A549 (cell line): ENCODE data around the gene BAG3. TPM values are rescaled to one million over a fixed set of nuclear protein-coding genes. Genes with fewer than 3 reads are reported as not detected.

Source experiments
- ATAC-seq, 2 experiments: fragments of 200-7000 bp in 1 of 2; fragments of >200 bp in 1 of 2; cut with Nextera tagmentation in 1 of 2; cut with Tn5 transposase in 1 of 2; 3 replicates each; pipeline versions ENCODE4 v1.8.0 to v1.9.1; 2018 to 2020; ENCODE audit warnings: mild to moderate bottlenecking in 1 of 2, moderate library complexity in 1 of 2
- CTCF ChIA-PET: fragments of 300-600 bp; sonication (Branson Sonifier 250); formaldehyde crosslinking; extraction: SDS; loops from one replicate; lab custom pipeline; 2021; ENCODE audit warnings: antibody characterized with exemption, inconsistent platforms; lab: Yijun Ruan, JAX
- POLR2A ChIA-PET: fragments of 350-600 bp; formaldehyde crosslinking; extraction: SDS; loops from one replicate; lab custom pipeline; 2021; ENCODE audit warnings: antibody characterized with exemption, inconsistent platforms; lab: Yijun Ruan, JAX
- DNase-seq, 2 experiments: peaks; one replicate each; pipeline versions ENCODE4 v3.0.0 to v3.0.0-alpha.2; 2011 to 2016; ENCODE audit warnings: low read depth in 1 of 2, low spot score in 1 of 2
- FAIRE-seq: peaks from 2 replicates; lab custom pipeline; 2011; peaks lifted over from hg19 to GRCh38; lab: Jason Lieb, UNC
- H3K27ac ChIP-seq, 2 experiments: fragments of >200 bp; sonication (Bioruptor Twin); formaldehyde crosslinking; 3 replicates each; pipeline ENCODE4 v1.5.1; 2016 to 2017
- H3K4me1 ChIP-seq: fragments of >200 bp; sonication (Bioruptor Twin); formaldehyde crosslinking; 3 replicates; pipeline ENCODE4 v1.6.1; 2016
- H3K4me2 ChIP-seq: fragments of >200 bp; sonication (Bioruptor Twin); formaldehyde crosslinking; 3 replicates; pipeline ENCODE4 v1.6.1; 2016
- H3K4me3 ChIP-seq: fragments of >200 bp; sonication (Bioruptor Twin); formaldehyde crosslinking; 3 replicates; pipeline ENCODE4 v1.5.1; 2016
- H3K9me3 ChIP-seq: fragments of >200 bp; sonication (Bioruptor Twin); formaldehyde crosslinking; 3 replicates; pipeline ENCODE4 v1.6.1; 2016
- BCL3 ChIP-seq: fragments of >200 bp; sonication (Bioruptor Twin); formaldehyde crosslinking; IDR thresholded peaks from 3 replicates; pipeline ENCODE4 v1.6.1; 2016
- CBX8 ChIP-seq: fragments of 200-600 bp; sonication (generic); IDR thresholded peaks from 2 replicates; pipeline ENCODE4 v1.6.1; 2016
- EHF ChIP-seq: fragments of 250-450 bp; sonication (Bioruptor Pico); IDR thresholded peaks from 2 replicates; pipeline ENCODE4 v1.5.0; 2020; ENCODE audit warnings: mild to moderate bottlenecking
- ELK1 ChIP-seq: fragments of 150-350 bp; IDR thresholded peaks from 2 replicates; pipeline ENCODE4 v1.6.1; 2014; ENCODE audit warnings: low read depth, mild to moderate bottlenecking, low read length
- EP300 ChIP-seq, 2 experiments: fragments of >200 bp; sonication (Bioruptor Twin); formaldehyde crosslinking; IDR thresholded peaks; 2 replicates in 1 of 2; 3 replicates in 1 of 2; pipeline ENCODE4 v1.6.1; 2016 to 2017
- ESRRA ChIP-seq: fragments of 150-350 bp; IDR thresholded peaks from 2 replicates; pipeline ENCODE4 v1.6.1; 2014; ENCODE audit warnings: mild to moderate bottlenecking, low read length, borderline replicate concordance
- FOSL2 ChIP-seq, 2 experiments: fragments of 450-650 bp in 1 of 2; fragments of >200 bp in 1 of 2; sonication (Bioruptor Twin) in 1 of 2; formaldehyde crosslinking; IDR thresholded peaks; 2 replicates each; pipeline versions ENCODE4 v1.5.0 to v1.6.1; 2016 to 2020; ENCODE audit warnings: mild to moderate bottlenecking in 1 of 2, moderate library complexity in 1 of 2
- HEYL ChIP-seq: fragments of 250-450 bp; sonication (Bioruptor Pico); IDR thresholded peaks from 2 replicates; pipeline ENCODE4 v1.8.0; 2021; ENCODE audit warnings: mild to moderate bottlenecking, moderate library complexity
- HOXB13 ChIP-seq: fragments of 250-450 bp; sonication (Bioruptor Pico); IDR thresholded peaks from 2 replicates; pipeline ENCODE4 v1.5.0; 2020; ENCODE audit warnings: low read depth, mild to moderate bottlenecking, moderate library complexity
- MAZ ChIP-seq: fragments of 150-350 bp; IDR thresholded peaks from 2 replicates; pipeline ENCODE4 v1.6.1; 2014; ENCODE audit warnings: antibody characterized with exemption, low read depth, low read length, borderline replicate concordance
- PBX3 ChIP-seq: IDR thresholded peaks from 2 replicates; pipeline ENCODE4 v1.6.1; 2012
- RARB ChIP-seq: fragments of 250-450 bp; sonication (Bioruptor Pico); IDR thresholded peaks from 2 replicates; pipeline ENCODE4 v1.8.0; 2021; ENCODE audit warnings: mild to moderate bottlenecking, moderate library complexity
- RCOR1 ChIP-seq: fragments of 150-350 bp; IDR thresholded peaks from 2 replicates; pipeline ENCODE4 v1.6.1; 2014; ENCODE audit warnings: antibody characterized with exemption, low read length, low read depth
- SREBF2 ChIP-seq: fragments of 450-650 bp; IDR thresholded peaks from 2 replicates; pipeline ENCODE4 v1.6.1; 2014; ENCODE audit warnings: mild to moderate bottlenecking, moderate library complexity
- TP53 ChIP-seq: fragments of 250-450 bp; sonication (Bioruptor Pico); IDR thresholded peaks from 2 replicates; pipeline ENCODE4 v1.5.0; 2021; ENCODE audit warnings: mild to moderate bottlenecking, moderate library complexity
- ZC3H11A ChIP-seq: fragments of 450-650 bp; IDR thresholded peaks from 2 replicates; pipeline ENCODE4 v1.6.1; 2014; ENCODE audit warnings: antibody characterized with exemption, mild to moderate bottlenecking
- ZFP36 ChIP-seq: fragments of 450-650 bp; IDR thresholded peaks from 2 replicates; pipeline ENCODE4 v1.6.1; 2014; ENCODE audit warnings: borderline replicate concordance; ENCODE audit not compliant: partially characterized antibody
- WGBS: methylation state at CpG from one replicate; pipeline ENCODE4 v1.1.6; 2017; ENCODE audit errors: missing lambda C conversion rate; 5-methylcytosine and 5-hydroxymethylcytosine counted together
- polyA plus RNA-seq, 4 experiments: library from polyadenylated mRNA; depleted of rRNA in 3 of 4; stranded (reverse); fragments of >200 nt; fragmentation: RNase III in 1 of 4; extraction: RNeasy Plus Mini Kit Qiagen cat#74134 plus additional on column Dnase treatment in 1 of 4; gene quantifications; 2 replicates in 3 of 4; 3 replicates in 1 of 4; pipeline ENCODE4 v1.2.3, GENCODE V29; 2011 to 2017

Gene BAG3
- polyA plus RNA-seq, 2 of the 4 experiments (the other 2 are of a cell fraction): 10.7 to 58.4 TPM

GRCh38 chr10:119703903-119704508 is 52.8 kb downstream of the BAG3 start:
- no peaks in the 10 kb centered on the region for H3K9me3 ChIP-seq
- CTCF ChIA-PET: interaction anchor here (0.8 to 6.2 kb wide), 4 partner anchors 10 to 156 kb away, joined by 3 to 33 read pairs (median 4); no protein-coding TSS in a partner anchor
- no peak overlapping the region for H3K4me2 ChIP-seq
- H3K27ac ChIP-seq: no peak overlapping the region
- POLR2A ChIA-PET: interaction anchor here (1.1 kb wide), 1 partner anchor 22 kb away, joined by 3 read pairs; the partner anchor contains the start of gene INPP5F
- ATAC-seq (no peak), FAIRE-seq (no peak), DNase-seq (no peak)
- no peak for TF ChIP-seq MAZ
- no peak for TF ChIP-seq BCL3
- TF ChIP-seq EP300 (IDR thresholded peaks at IDR 0.05): no peak
- WGBS: 73% methylated on average over 9 of the region's 9 CpGs
- no peak overlapping the region for H3K4me3 ChIP-seq
- H3K4me1 ChIP-seq: peaks cover 6% of the 10 kb centered on the region; the same call in 2 of the 3 replicates

GRCh38 chr10:119705434-119705831 is 54.3 kb downstream of the BAG3 start:
- CTCF ChIA-PET: interaction anchor here (0.6 to 6.2 kb wide), 6 partner anchors 13 to 1449 kb away, joined by 3 to 33 read pairs (median 4); no protein-coding TSS in a partner anchor

More at GRCh38 chr10:119705434-119705831, 54.3 kb downstream of the BAG3 start:
- H3K4me2 ChIP-seq: no peak overlapping the region
- H3K27ac ChIP-seq: no peak overlapping the region
- 56% methylated on average over 3 of the region's 3 CpGs for WGBS
- TF ChIP-seq SREBF2 (no peak), HEYL (no peak), ZFP36 (no peak), ZC3H11A (no peak), TP53 (CRISPR knock-in tag) (no peak), ELK1 (no peak), HOXB13 (no peak), ESRRA (no peak), RARB (CRISPR knock-in tag) (no peak), BCL3 (no peak), EP300 (IDR thresholded peaks at IDR 0.05) (no peak), PBX3 (no peak), CBX8 (no peak), RCOR1 (no peak), FOSL2 (IDR thresholded peaks at IDR 0.05) (no peak), FOSL2 (CRISPR knock-in tag; IDR thresholded peaks at IDR 0.05) (no peak), EHF (CRISPR knock-in tag) (no peak)
- FAIRE-seq (no peak), ATAC-seq (no peak), DNase-seq (no peak)
- H3K4me1 ChIP-seq: peaks cover 6% of the 10 kb centered on the region; the same call in 2 of the 3 replicates
- H3K9me3 ChIP-seq: no peaks in the 10 kb centered on the region
- POLR2A ChIA-PET: interaction anchor here (1.6 kb wide), 1 partner anchor 20 kb away, joined by 4 read pairs; the partner anchor contains the start of gene INPP5F
- H3K4me3 ChIP-seq: no peak overlapping the region
